ENCODE results near the gene PAPSS1. TPM values are rescaled to one million over a fixed set of nuclear protein-coding genes. Genes with fewer than 3 reads are reported as not detected.
"Not testable (repeated sequence)": the region's sequence is repeated elsewhere in the genome, so short reads cannot be mapped to it uniquely, and the experiment has no call there.

The PAPSS1 gene
- total RNA-seq (2014; rRNA removed; shearing (Covaris generic)), result 46.7 and 52.1 TPM in 2 replicates

DNA sequence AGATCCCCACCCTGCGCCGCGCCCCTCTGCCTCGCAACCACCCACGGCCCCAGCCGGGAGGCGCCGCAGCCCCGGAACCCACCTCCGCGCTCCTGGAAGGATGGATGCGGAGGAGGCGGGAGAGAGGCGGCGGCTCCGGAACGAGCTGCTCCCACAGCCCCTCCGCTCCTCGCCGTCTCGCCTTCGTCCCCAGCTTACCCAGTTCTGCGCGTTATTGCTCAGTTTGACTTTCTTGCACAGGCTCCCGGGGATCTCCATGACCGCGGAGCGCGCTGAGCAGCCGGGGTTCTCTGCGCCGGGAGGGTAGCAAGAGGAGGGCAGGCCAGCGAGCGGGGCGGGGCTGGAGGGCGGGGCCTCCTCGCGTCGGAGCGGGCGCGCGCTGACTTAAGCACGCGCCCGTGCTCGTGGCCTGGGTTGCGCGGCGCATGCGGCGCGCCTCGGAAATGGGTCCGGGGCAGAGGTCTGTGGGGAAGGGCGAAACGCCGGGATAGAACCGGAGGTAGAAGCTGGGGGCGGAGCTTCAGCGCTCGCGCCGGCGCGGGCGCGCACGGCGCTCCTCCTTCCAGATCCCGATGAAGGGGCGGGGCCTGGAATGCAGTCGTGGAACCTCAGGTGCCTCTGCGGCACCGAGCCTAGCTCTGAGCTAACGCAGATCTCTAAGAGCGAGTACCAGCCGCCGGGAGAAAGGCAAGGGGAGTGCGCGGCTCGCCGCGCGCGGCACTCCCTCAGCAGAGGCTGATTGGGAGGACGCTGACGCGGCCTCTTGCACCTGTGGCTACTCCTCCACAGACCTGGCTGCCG is at the start of gene PAPSS1:
Gene PAPSS1, minus strand, starts transcription at position 313 of the 801 bp plus-strand sequence. Its CDS starts 55 bp downstream, at position 258.
- peak; percentile 94 for DNase-seq (ENCODE audit: low read depth)

- peak; percentile 37 for DNase-seq (ENCODE audit: low read depth)
These were observed 40.4 kb upstream of the PAPSS1 start for GRCh38 chr4:107760281-107760947.

- DNase-seq (ENCODE audit: low read depth), result peak; percentile 21
These were observed 37.9 kb upstream of the PAPSS1 start for GRCh38 chr4:107757864-107758476.

- DNase-seq (ENCODE audit: low read depth), result no peak
These were observed 37.2 kb upstream of the PAPSS1 start for GRCh38 chr4:107757283-107757682.

DNA sequence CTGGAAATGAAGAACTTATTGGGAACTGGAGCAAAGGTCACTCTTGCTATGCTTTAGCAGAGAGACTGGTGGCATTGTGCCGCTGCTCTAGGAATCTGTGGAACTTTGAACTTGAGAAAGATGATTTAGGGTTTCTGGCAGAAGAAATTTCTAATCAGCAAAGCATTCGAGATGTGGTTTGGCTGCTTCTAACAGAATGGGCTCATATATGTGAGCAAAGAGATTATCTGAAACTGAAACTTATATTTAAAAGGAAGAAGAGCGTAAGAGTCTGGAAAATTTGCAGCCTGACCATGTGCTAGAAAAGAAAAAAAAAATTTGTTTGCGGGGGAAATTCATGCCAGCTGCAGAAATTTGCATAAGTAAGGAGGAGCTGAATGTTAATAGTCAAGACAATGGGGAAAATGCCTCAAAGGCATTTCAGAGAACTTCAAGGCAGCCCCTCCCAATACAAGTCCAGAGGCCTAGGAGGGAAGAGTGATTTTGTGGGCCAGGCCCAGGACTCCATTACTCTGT is 35.9 kb upstream of the PAPSS1 start:
- DNase-seq (ENCODE audit: low read depth), result peak; percentile 8

DNA sequence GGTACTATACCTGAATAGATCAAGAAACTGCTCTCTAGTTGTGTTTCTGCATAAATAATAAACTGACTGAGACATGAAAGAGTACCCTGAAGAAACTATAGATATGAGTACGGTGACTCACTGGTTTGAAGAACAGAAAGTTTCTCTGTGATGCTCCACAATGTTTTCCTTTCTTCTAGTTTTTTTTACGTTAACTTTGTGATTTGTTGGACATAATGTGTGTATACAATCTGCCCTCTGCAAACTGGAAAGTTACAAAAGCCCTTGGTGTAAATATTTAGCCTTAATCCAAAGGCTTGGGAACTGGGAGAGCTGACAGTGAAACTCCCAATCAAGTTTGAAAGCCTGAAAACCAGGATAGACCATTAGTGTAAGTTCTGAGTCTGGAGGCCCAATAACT is 31.6 kb upstream of the PAPSS1 start:
- DNase-seq (ENCODE audit: low read depth), result no peak

- no peak for DNase-seq (ENCODE audit: low read depth)
These were observed 27.9 kb upstream of the PAPSS1 start for GRCh38 chr4:107747748-107748486.

DNA sequence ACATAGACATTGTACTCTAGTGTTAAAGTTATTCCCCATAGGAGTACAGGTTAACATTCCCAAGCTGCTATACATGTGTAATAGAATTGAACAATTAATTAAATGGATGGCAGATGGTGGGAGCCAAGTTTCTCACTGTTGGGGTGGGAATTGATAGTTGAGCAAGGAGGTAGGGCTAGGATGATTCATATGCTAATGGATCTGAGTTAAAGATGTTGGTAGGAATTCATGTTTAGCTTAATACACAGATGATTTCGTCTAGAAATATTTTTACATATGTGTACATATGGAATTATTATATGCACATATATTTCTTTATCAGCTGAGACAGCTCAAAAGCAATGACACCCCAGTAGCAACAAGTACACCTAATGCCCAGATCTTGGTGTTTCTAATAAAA is 26.1 kb upstream of the PAPSS1 start:
- no peak for DNase-seq (ENCODE audit: low read depth)

DNA sequence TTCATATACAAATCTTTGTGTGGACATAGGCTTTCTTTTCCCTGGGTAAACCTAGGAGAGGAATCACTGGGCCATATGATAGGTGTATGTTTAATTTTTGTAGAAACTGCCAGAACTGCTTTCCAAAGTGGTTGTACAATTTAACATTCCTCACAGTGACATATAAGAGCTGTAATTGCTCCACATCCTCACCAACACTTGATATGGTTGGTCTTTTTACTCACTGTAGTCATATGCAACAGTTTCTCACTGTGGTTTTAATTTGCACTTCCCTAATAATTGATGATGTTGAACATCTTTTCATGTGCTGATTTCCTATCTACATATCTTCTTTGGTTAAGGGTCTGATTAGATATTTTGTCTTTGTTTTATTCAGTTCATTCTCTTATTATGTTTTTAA is 24.5 kb upstream of the PAPSS1 start:
- no peak for DNase-seq (ENCODE audit: low read depth)

DNA sequence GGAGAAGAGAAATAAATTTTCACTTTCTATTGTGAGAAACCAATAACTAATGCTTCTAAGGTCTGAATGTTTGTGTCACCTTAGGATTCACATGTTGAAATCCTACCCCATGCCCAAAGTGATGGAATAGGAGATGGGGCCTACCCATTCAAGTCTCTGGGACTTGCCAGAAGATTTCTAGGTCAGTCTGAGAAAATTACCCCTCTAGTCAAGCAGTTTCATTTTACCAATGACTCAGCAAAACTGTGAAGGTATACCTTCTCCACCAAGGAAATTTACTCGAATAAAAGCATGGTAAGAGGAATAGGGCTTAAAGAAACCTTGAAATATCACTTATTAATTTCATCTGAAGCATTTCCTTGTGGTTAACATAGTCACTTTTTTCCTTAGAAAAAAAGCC is 23.5 kb upstream of the PAPSS1 start:
- no peak for DNase-seq (ENCODE audit: low read depth)

- DNase-seq (ENCODE audit: low read depth), result no peak
These were observed 22.8 kb upstream of the PAPSS1 start for GRCh38 chr4:107742791-107743190.

- DNase-seq (ENCODE audit: low read depth), result no peak
These were observed 22.2 kb upstream of the PAPSS1 start for GRCh38 chr4:107742196-107742595.

DNA sequence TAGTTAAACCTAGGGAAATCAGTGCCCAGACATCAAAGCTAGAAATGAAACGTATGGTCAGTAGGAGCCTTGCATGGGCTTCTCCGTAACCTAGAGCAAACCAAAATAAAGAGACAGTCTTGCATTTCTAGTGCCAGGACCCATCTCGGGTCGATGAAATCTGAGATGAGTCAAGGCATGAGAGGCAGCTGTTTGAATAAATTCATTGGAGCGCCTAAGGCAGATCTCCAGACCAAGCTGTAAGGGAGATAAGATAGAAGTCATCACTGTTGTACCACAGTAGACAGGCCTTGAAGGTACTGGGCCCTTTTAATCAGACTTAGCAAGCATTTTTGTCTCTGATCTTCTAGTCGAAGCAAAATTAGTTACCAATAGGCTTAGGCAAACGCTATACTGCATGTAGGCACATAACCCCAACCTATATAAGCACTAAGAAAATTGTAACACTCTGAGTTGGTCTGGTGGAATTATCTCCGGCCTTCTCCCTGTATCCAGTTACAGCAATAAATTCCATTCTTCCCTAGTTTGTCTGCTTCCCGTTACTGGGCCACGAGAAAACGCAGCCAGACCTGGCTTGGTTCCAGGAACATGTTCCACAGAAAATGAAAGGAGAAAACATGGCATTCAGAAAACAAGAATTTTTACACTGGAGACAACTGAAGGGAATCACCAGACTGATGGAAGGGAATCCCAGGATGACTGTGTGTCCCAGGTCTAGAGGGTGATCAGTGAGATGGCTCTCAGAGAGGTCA is 21.1 kb upstream of the PAPSS1 start:
- DNase-seq (ENCODE audit: low read depth), result peak; percentile 78

DNA sequence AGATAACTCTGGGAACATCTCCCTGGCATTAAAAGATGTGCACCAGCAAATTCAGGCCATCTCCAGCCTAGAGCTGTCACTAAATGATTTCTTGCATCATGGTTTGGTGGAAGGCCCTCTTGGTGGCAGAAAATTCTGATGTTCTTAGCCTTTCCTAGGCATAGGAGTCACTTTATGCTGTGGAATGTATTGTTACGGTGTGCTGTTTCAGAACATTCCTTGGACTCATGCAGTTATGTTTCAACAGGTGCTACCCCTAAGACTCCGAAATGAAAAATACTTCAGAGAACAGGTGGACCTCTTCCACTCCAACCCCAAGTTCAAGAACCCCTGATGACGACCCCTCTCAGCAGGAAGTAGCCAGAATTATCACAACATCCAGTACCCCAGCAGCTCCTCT is 20.3 kb upstream of the PAPSS1 start:
- DNase-seq (ENCODE audit: low read depth), result peak; percentile 24

GRCh38 chr4:107737450-107737849 is 17.4 kb upstream of the PAPSS1 start:
- DNase-seq (ENCODE audit: low read depth), result no peak

GRCh38 chr4:107736924-107737448 is 17.0 kb upstream of the PAPSS1 start:
- DNase-seq (ENCODE audit: low read depth), result peak; percentile 56

GRCh38 chr4:107736037-107736436 is 16.0 kb upstream of the PAPSS1 start:
- DNase-seq (ENCODE audit: low read depth), result no peak

GRCh38 chr4:107734120-107734519 is 14.1 kb upstream of the PAPSS1 start:
- DNase-seq (ENCODE audit: low read depth), result no peak

GRCh38 chr4:107733431-107733925 is 13.4 kb upstream of the PAPSS1 start:
- DNase-seq (ENCODE audit: low read depth), result no peak

DNA sequence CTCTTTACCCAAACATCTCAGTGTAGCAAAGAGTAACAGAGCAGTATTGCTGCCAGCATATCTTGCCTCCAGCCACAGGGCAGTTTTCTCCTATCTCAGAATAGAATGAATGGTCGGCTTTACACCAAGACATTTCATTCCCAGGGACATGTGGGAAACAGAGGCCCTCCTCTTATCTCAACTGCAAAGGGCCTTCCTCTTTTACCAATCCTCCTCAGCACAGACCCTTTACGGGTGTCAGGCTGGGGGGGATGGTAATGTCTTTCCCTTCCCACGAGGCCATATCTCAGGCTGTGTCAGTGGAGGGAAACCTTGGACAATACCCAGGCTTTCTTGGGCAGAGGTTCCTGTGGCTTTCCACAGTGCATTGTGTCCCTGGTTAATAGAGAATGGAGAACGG is 9.0 kb upstream of the PAPSS1 start:
- DNase-seq (ENCODE audit: low read depth), result not testable (repeated sequence)
